ENCODE measurements around the gene C12orf75.

- TF ChIP-seq CTCF (IDR thresholded peaks at IDR 0.05) (no peak), POLR2A (IDR thresholded peaks at IDR 0.05) (no peak)
Measured at GRCh38 chr12:105322070-105322469, 8.4 kb upstream of the C12orf75 start.

Data from Peyer's patch (tissue), 4 donors.